HFF-Myc (cell line): ENCODE measurements around the gene DHH.

Source experiments
- DNase-seq: peaks from one replicate; pipeline ENCODE4 v3.0.0-alpha.2; 2011; ENCODE audit warnings: low read depth; ENCODE audit errors: extremely low read depth
- H3K4me3 ChIP-seq: replicated peaks from 2 replicates; pipeline ENCODE4 v1.5.1; 2011; ENCODE audit warnings: low read depth, mild to moderate bottlenecking, control low read depth, low read length
- TF ChIP-seq, protein P1 (sequence below): IDR thresholded peaks from 2 replicates; pipeline ENCODE4 v1.5.1; 2012; ENCODE audit warnings: mild to moderate bottlenecking, low read depth, low read length, control low read depth; ENCODE audit errors: missing control alignments

Gene DHH

DNA sequence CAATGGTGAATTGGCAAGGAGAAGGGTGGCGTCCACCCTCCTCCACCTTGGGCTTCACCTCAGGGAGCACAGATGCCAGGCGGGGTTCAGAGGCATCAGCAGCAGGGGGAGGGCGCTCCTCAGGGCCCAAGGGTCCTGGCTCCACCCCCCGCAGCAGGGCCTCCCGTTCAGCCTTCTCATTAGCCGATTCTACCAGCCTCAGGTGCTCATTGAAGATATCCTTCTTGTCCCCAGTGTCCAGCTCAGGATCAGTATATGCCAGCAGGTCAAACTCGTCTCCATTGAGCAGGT, 56.7 kb downstream of the DHH start:
- no peak for DNase-seq
- no peak overlapping the region for H3K4me3 ChIP-seq
- TF ChIP-seq, protein P1, sequence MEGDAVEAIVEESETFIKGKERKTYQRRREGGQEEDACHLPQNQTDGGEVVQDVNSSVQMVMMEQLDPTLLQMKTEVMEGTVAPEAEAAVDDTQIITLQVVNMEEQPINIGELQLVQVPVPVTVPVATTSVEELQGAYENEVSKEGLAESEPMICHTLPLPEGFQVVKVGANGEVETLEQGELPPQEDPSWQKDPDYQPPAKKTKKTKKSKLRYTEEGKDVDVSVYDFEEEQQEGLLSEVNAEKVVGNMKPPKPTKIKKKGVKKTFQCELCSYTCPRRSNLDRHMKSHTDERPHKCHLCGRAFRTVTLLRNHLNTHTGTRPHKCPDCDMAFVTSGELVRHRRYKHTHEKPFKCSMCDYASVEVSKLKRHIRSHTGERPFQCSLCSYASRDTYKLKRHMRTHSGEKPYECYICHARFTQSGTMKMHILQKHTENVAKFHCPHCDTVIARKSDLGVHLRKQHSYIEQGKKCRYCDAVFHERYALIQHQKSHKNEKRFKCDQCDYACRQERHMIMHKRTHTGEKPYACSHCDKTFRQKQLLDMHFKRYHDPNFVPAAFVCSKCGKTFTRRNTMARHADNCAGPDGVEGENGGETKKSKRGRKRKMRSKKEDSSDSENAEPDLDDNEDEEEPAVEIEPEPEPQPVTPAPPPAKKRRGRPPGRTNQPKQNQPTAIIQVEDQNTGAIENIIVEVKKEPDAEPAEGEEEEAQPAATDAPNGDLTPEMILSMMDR, result no peak

DNA sequence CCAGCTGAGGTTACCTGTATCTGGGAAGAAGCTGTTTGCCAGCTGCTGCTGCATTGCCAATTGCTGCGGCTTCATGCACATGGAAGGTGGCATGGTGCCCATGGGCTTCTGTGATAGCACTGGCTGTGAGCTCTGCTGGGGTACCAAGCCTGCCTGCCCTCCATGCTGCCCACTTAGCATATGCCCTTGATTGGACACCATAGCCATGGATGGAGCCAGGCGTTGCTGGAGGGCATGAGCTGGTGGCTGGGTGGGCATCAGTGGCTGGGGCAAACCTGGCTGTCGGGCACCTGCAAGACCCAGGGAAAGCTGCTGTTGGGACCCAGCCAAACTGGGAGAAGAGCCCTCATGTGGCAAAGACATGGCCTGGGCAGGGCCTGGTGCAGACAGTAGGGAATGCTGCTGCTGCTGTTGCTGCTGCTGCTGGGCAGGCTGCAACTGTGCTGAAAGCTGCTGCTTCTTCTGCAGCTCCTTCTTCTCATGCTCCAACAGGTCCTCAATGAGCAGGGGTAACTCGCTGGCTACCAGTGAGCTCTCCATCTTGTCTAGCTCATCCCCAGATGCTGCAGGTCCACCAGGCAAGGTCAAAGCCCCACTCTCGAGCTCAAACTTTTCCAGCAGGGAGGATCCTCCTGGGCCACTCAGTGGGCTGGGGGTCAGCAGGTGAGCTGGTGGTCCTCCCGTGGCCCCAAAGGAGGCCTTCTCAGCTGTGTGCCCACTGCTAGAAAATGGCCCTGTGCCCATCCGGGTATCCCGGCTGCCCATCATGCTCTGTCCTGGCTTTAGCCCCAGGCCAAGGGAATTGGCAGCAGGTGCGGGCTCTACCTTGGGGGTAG, 57.3 kb downstream of the DHH start:
- no peak for DNase-seq
- no peak overlapping the region for H3K4me3 ChIP-seq
- TF ChIP-seq, protein P1, result no peak
